Fibroblast of pulmonary artery (primary cell): ENCODE measurements around the gene PRR36.

Experiments used
- DNase-seq: peaks from one replicate; pipeline ENCODE4 v3.0.0-alpha.2; 2010; ENCODE audit warnings: low read depth
- H3K4me3 ChIP-seq: replicated peaks from 2 replicates; pipeline ENCODE4 v1.5.1; 2011; ENCODE audit warnings: low read depth, mild to moderate bottlenecking, control low read depth, low read length, moderate library complexity
- CTCF ChIP-seq: IDR thresholded peaks from 2 replicates; pipeline ENCODE4 v1.5.1; 2011; ENCODE audit warnings: mild to moderate bottlenecking, control low read depth, low read length, inconsistent platforms; ENCODE audit errors: missing control alignments

The PRR36 gene

GRCh38 chr19:7839476-7839875 lies 34.7 kb downstream of the PRR36 start:
- no peak overlapping the region for H3K4me3 ChIP-seq
- DNase-seq: no peak
- TF ChIP-seq CTCF: no peak

DNA sequence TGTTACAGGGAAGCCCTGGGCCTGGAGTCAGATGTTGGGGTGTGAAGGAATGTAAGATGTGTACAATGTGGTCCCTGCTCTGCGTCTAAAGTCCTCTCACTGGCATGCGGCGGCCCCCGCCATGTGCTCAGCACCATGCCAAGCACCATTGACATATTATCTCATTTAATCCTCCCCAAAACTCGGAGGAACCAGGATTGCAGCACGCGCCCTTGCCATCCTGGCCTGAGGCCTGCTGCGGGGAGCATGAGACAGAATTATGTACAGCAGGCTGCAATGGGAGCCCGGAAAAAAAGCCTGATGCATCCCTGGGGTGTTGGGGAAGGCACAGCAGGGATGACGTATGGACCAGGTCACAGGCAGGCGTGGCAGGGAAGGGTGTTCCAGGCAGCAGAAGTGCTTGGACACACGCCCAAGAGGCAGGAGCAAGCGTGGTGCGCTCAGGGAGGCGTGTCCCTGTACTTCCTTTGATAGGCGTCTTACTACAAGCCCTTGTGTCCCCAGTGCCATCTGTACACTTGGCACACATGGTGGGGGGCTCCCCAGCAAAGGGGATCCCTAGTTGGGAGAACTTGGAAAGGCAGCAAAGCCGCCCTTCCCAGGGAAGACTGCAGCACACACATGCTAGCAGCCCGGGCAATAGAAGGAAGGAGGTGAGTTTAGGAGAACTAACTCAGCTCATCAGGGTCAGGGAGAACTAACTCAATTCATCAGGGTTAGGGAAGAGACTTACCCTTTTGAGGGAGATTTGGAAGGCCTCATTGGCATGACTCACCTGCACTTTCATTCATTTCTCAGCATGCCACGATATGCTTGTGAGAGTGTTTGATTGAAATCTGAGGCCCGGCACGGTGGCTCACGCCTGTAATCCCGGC lies 40.7 kb downstream of the PRR36 start:
- no peak for TF ChIP-seq CTCF
- peak; percentile 81 for DNase-seq
- H3K4me3 ChIP-seq: no peak overlapping the region

DNA sequence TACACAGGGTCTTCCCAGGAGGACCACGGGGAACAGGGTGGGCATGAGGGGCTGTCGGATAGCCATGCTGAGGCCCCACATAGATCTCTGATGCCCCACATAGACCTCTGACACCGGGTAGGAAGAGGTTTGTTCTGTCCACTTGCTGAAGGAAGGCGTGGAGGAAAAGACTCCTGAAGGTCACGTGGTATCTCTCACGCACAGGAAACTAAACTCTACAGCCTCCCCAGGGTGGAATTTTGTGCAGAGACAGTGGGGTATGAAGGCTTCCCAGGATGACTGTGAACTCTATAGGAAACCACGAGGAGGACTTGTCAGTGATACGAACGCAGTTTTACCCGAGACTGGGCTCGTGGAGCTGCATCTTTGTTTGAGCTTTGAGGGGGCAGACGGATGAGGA lies 41.4 kb downstream of the PRR36 start:
- peak; percentile 30 for DNase-seq
- no peak for TF ChIP-seq CTCF
- H3K4me3 ChIP-seq: no peak overlapping the region

DNA sequence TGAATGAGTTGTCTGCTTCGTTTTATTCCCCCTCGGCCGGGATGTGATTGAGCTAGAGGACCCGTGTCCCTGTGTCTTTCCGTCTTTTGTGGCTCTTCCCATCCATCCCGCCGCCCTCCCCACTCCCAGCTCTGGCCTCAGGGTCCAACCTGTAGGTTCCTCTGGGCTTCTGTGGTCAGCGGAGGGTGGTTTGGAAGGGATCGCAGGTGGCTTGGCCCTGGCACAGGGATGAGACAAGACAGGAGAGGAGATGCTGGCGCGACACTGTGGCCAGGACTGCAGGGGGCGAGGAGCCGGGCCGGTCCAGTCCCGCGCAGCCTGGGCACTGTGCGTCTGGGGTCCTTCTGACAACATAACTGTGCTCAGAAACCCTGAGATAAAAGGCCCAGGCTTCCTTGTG lies 42.2 kb downstream of the PRR36 start:
- DNase-seq: no peak
- no peak for TF ChIP-seq CTCF
- no peak overlapping the region for H3K4me3 ChIP-seq

GRCh38 chr19:7831452-7831851 lies 42.7 kb downstream of the PRR36 start:
- DNase-seq: peak; percentile 44
- H3K4me3 ChIP-seq: peak overlapping the region; percentile 1
- TF ChIP-seq CTCF: peak; percentile 40

GRCh38 chr19:7830823-7831222 lies 43.4 kb downstream of the PRR36 start:
- DNase-seq: no peak
- H3K4me3 ChIP-seq: peak overlapping the region; percentile 66
- no peak for TF ChIP-seq CTCF
